CD4-positive, alpha-beta T cell (primary cell): Measurements from ENCODE around the gene ARHGAP33. TPM values are rescaled to one million over a fixed set of nuclear protein-coding genes. Genes with fewer than 3 reads are reported as not detected.

ENCODE experiments used
- total RNA-seq, 174 experiments: library from RNA in 2 of 174; stranded (reverse) in 2 of 174; gene quantifications; one replicate each; pipeline ENCODE4 v1.2.3 and lab custom pipeline; 2021 to 2026

Gene ARHGAP33
- total RNA-seq, 2 experiments from 2014 or later = 16.4 to 19.5 TPM

Other genes starting within 250 kb of the ARHGAP33 start
- gene SBSN, start 247.3 kb upstream of the ARHGAP33 start, total RNA-seq = not detected
- gene GAPDHS, start 242.1 kb upstream of the ARHGAP33 start, total RNA-seq = not detected
- 10 to 100 TPM; 20.3 to 22.0 TPM for gene TMEM147, start 229.9 kb upstream of the ARHGAP33 start, total RNA-seq
- gene ATP4A, start 211.9 kb upstream of the ARHGAP33 start, total RNA-seq = not detected
- gene PMIS2, start 189.4 kb upstream of the ARHGAP33 start, total RNA-seq = not detected
- 10 to 100 TPM; 28.4 to 29.9 TPM for gene HAUS5, start 162.8 kb upstream of the ARHGAP33 start, total RNA-seq
- 10 to 100 TPM; 45.7 to 48.8 TPM for gene RBM42, start 146.5 kb upstream of the ARHGAP33 start, total RNA-seq
- gene ETV2, start 133.8 kb upstream of the ARHGAP33 start, total RNA-seq = under 1 TPM; 0.58 to 0.59 TPM
- gene COX6B1, start 127.2 kb upstream of the ARHGAP33 start, total RNA-seq = 100 to 1,000 TPM; 136 to 144 TPM
- gene UPK1A, start 109.0 kb upstream of the ARHGAP33 start, total RNA-seq = under 1 TPM; 0.36 to 0.47 TPM
- 1 to 10 TPM; 2.2 to 3.3 TPM for gene ZBTB32, start 71.0 kb upstream of the ARHGAP33 start, total RNA-seq
- gene KMT2B, start 57.6 kb upstream of the ARHGAP33 start, total RNA-seq = 10 to 100 TPM; 59.4 to 59.7 TPM
- gene IGFLR1, start 33.1 kb upstream of the ARHGAP33 start, total RNA-seq = 10 to 100 TPM; 40.3 to 43.1 TPM
- gene U2AF1L4, start 30.1 kb upstream of the ARHGAP33 start, total RNA-seq = 10 to 100 TPM; 74.6 to 85.8 TPM
- gene PSENEN, start 29.9 kb upstream of the ARHGAP33 start, total RNA-seq = 1 to 10 TPM; 7.3 to 9.4 TPM
- gene LIN37, start 27.0 kb upstream of the ARHGAP33 start, total RNA-seq = 1 to 10 TPM; 4.8 to 6.0 TPM
- gene HSPB6, start 18.5 kb upstream of the ARHGAP33 start, total RNA-seq = not detected
- 10 to 100 TPM; 19.4 to 22.6 TPM for gene PROSER3, start 17.4 kb upstream of the ARHGAP33 start, total RNA-seq
- gene PRODH2, start 37.3 kb downstream of the ARHGAP33 start, total RNA-seq = not detected
- gene NPHS1, start 76.9 kb downstream of the ARHGAP33 start, total RNA-seq = not detected
- gene KIRREL2, start 81.3 kb downstream of the ARHGAP33 start, total RNA-seq = under 1 TPM in 1 of 2 experiments, not detected in 1; 0.14 TPM
- gene APLP1, start 93.0 kb downstream of the ARHGAP33 start, total RNA-seq = not detected
- 10 to 100 TPM; 26.5 to 30.1 TPM for gene NFKBID, start 125.0 kb downstream of the ARHGAP33 start, total RNA-seq
- gene HCST, start 127.0 kb downstream of the ARHGAP33 start, total RNA-seq = 10 to 100 TPM; 72.4 to 78.6 TPM
- gene TYROBP, start 132.7 kb downstream of the ARHGAP33 start, total RNA-seq = 1 to 10 TPM; 6.0 to 7.6 TPM
- 1 to 10 TPM; 4.2 to 4.5 TPM for gene LRFN3, start 160.8 kb downstream of the ARHGAP33 start, total RNA-seq
- 1 to 10 TPM; 4.3 to 5.4 TPM for gene SDHAF1, start 219.6 kb downstream of the ARHGAP33 start, total RNA-seq
- gene SYNE4, start 233.2 kb downstream of the ARHGAP33 start, total RNA-seq = 1 to 10 TPM; 1.6 TPM
- gene ALKBH6, start 238.6 kb downstream of the ARHGAP33 start, total RNA-seq = 10 to 100 TPM; 38.1 to 41.8 TPM